ENCODE results near the gene AFMID.

AFMID gene

DNA sequence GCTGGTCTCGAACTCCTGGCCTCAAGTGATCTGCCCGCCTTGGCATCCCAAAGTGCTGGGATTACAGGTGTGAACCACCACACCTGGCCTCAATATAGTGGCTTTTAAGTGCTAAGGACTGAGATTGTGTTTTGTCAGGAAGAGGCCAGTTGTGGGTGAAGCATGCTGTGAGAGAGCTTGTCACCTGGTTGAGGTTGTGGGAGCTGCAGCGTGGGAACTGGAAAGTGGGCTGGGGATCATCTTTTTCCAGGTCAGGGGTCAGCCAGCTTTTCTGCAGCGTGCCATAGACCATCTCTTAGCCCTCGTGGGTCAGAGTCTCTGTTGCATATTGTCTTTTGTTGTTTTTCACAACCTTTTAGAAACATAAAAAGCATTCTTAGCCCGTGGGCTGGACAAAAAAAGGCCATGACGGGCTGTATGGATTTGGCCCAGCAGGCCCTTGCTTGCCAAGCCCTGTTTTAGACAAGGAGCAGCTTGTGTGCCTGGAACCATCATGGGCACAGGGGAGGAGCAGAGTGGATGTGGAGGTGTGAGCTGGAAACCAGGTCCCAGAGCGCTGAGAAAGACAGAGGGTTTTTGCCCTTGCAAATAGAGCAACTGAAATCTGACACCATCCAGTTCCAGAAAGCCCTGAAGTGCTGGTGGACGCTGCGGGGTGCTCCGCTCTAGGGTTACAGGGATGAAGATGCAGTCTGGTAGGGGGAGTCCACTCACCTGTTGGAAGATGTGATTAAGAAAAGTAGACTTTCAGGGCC lies 32.4 kb downstream of the AFMID start:
- no peak overlapping the region for H3K27ac Mint-ChIP-seq
- no peaks in the 10 kb centered on the region for H3K9me3 Mint-ChIP-seq
- H3K4me1 Mint-ChIP-seq, result peaks cover 2% of the 10 kb centered on the region
- H3K36me3 Mint-ChIP-seq, result no peaks in the 10 kb centered on the region
- no peak for ATAC-seq
- H3K4me3 Mint-ChIP-seq, result no peak overlapping the region
- no peaks in the 10 kb centered on the region for H3K27me3 Mint-ChIP-seq

DNA sequence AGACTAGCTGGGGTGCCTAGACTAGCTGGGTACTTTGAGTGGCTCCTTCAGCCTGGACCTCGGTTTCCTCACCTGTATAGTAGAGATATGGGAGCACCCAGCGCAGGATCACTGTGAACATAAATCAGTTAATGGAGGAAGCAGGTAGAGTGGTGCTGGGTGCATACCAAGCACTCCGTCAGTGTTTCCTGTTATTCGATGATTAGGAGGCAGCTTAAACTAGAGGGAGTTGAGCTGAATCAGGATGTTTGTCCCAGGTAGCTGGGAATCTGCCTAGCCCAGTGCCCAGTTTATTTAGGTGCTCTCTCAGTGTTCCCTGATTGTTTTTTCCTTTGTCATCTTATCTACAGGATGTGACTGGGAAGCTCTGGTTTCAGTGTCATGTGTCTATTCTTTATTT lies 35.9 kb downstream of the AFMID start:
- H3K9me3 Mint-ChIP-seq, result no peaks in the 10 kb centered on the region
- H3K27ac Mint-ChIP-seq, result no peak overlapping the region
- peaks cover 17% of the 10 kb centered on the region for H3K27me3 Mint-ChIP-seq
- no peaks in the 10 kb centered on the region for H3K36me3 Mint-ChIP-seq
- no peak for ATAC-seq
- H3K4me3 Mint-ChIP-seq, result no peak overlapping the region
- peaks cover 14% of the 10 kb centered on the region for H3K4me1 Mint-ChIP-seq

GRCh38 chr17:78223765-78224164 lies 36.6 kb downstream of the AFMID start:
- H3K4me3 Mint-ChIP-seq, result no peak overlapping the region
- H3K36me3 Mint-ChIP-seq, result no peaks in the 10 kb centered on the region
- peaks cover 24% of the 10 kb centered on the region for H3K27me3 Mint-ChIP-seq
- H3K27ac Mint-ChIP-seq, result no peak overlapping the region
- peaks cover 14% of the 10 kb centered on the region for H3K4me1 Mint-ChIP-seq
- ATAC-seq, result no peak
- H3K9me3 Mint-ChIP-seq, result no peaks in the 10 kb centered on the region

DNA sequence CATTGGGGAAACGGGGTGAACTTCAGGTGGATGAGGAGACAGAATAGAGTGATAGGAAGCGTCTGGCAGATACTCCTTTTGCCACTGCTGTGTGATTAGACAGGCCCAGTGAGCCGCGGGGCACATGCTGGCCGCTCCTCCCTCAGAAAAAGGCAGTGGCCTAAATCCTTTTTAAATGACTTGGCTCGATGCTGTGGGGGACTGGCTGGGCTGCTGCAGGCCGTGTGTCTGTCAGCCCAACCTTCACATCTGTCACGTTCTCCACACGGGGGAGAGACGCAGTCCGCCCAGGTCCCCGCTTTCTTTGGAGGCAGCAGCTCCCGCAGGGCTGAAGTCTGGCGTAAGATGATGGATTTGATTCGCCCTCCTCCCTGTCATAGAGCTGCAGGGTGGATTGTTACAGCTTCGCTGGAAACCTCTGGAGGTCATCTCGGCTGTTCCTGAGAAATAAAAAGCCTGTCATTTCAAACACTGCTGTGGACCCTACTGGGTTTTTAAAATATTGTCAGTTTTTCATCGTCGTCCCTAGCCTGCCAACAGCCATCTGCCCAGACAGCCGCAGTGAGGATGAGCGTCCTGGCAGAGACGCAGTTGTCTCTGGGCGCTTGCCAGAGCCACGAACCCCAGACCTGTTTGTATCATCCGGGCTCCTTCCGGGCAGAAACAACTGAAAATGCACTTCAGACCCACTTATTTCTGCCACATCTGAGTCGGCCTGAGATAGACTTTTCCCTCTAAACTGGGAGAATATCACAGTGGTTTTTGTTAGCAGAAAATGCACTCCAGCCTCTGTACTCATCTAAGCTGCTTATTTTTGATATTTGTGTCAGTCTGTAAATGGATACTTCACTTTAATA lies 37.3 kb downstream of the AFMID start:
- no peak for ATAC-seq
- H3K27ac Mint-ChIP-seq, result no peak overlapping the region
- no peak overlapping the region for H3K4me3 Mint-ChIP-seq
- peaks cover 31% of the 10 kb centered on the region for H3K27me3 Mint-ChIP-seq
- no peaks in the 10 kb centered on the region for H3K36me3 Mint-ChIP-seq
- peaks cover 14% of the 10 kb centered on the region for H3K4me1 Mint-ChIP-seq
- H3K9me3 Mint-ChIP-seq, result no peaks in the 10 kb centered on the region

- Mint-ChIP-seq H3K4me1 (peaks cover 14% of the 10 kb centered on the region), H3K4me3 (no peak overlapping the region), H3K27me3 (peaks cover 39% of the 10 kb centered on the region), H3K36me3 (no peaks in the 10 kb centered on the region), H3K27ac (no peak overlapping the region), H3K9me3 (no peaks in the 10 kb centered on the region)
- ATAC-seq, result no peak
Observed at GRCh38 chr17:78225088-78225865, 38.1 kb downstream of the AFMID start.

DNA sequence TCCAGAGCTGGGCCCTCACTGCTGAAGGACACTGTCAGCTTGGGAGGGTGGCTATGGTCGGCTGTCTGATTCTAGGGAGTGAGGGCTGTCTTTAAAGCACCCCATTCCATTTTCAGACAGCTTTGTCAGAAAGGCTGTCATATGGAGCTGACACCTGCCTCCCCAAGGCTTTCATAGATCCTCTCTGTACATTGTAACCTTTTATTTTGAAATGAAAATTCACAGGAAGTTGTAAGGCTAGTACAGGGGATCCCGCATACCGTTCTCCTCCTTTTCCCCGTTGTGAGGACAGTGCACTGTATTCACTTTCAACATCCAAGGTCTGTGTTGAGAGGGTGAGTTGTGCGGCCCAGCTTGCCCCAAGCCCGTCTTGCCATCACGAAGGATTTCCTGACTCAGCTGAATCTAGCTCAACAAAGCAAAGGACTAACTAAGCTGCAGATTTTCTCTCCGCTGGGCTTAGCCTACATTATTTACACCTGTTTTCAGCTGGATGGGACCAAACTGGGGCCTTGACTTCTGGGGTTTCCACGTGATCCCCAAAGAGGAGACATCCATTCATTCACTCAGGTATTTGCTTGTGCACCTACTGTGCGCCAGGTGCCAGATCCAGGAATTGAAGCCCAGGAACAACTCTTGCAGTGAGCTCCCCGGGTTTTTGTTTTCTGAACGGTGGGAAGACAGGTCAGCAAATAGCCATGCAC lies 39.0 kb downstream of the AFMID start:
- Mint-ChIP-seq H3K27me3 (peaks cover 48% of the 10 kb centered on the region), H3K9me3 (no peaks in the 10 kb centered on the region), H3K4me1 (peaks cover 23% of the 10 kb centered on the region), H3K4me3 (no peak overlapping the region), H3K36me3 (no peaks in the 10 kb centered on the region), H3K27ac (no peak overlapping the region)
- ATAC-seq, result no peak

- Mint-ChIP-seq H3K9me3 (no peaks in the 10 kb centered on the region), H3K27ac (no peak overlapping the region), H3K4me3 (no peak overlapping the region), H3K4me1 (peaks cover 29% of the 10 kb centered on the region), H3K27me3 (peaks cover 55% of the 10 kb centered on the region), H3K36me3 (no peaks in the 10 kb centered on the region)
- no peak for ATAC-seq
Observed at GRCh38 chr17:78226759-78227454, 39.7 kb downstream of the AFMID start.

DNA sequence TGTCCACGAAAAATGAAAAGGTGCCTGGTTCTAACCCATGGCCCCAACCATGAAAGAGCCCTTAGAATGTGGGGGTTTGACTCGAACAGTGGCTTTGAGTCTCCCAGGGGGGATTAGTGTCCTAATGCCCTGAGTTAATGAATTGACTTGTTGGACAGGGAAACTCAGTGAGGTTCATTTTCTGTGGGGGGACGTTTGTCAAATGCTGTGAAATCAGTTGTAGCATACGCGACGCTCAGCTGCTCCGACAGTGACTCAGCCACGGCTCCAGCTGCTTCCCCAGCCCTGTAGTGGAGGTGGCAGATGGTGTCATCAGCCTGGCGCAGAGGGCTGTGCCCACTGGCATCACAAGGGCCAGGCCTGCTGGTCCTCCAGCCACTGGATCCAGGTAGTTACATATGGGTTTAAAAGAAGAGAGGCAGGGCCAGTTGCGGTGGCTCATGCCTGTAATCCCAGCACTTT lies 40.3 kb downstream of the AFMID start:
- H3K9me3 Mint-ChIP-seq, result no peaks in the 10 kb centered on the region
- H3K27ac Mint-ChIP-seq, result no peak overlapping the region
- no peak overlapping the region for H3K4me3 Mint-ChIP-seq
- no peak for ATAC-seq
- no peaks in the 10 kb centered on the region for H3K36me3 Mint-ChIP-seq
- H3K27me3 Mint-ChIP-seq, result peaks cover 61% of the 10 kb centered on the region
- peaks cover 35% of the 10 kb centered on the region for H3K4me1 Mint-ChIP-seq

DNA sequence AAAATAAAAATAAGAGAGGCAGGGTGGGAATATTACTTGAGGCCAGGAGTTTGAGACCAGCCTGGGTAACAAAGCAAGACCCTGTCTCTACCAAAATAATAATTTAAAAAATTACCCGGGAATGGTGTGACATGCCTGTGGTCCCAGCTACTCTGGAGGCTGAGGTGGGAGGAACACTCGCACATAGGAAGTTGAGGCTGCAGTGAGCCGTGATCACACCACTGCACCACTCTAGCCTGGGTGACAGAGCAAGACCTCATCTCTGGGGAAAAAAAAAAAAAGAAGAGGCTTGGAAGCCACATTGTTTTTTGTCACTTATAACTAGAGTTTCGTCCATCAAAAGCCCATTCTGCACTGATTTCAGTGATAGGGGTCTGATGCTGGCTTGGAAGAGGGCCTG lies 41.0 kb downstream of the AFMID start:
- no peak for ATAC-seq
- Mint-ChIP-seq H3K27ac (no peak overlapping the region), H3K4me3 (no peak overlapping the region), H3K36me3 (no peaks in the 10 kb centered on the region), H3K4me1 (peaks cover 41% of the 10 kb centered on the region), H3K9me3 (no peaks in the 10 kb centered on the region), H3K27me3 (peaks cover 68% of the 10 kb centered on the region)

DNA sequence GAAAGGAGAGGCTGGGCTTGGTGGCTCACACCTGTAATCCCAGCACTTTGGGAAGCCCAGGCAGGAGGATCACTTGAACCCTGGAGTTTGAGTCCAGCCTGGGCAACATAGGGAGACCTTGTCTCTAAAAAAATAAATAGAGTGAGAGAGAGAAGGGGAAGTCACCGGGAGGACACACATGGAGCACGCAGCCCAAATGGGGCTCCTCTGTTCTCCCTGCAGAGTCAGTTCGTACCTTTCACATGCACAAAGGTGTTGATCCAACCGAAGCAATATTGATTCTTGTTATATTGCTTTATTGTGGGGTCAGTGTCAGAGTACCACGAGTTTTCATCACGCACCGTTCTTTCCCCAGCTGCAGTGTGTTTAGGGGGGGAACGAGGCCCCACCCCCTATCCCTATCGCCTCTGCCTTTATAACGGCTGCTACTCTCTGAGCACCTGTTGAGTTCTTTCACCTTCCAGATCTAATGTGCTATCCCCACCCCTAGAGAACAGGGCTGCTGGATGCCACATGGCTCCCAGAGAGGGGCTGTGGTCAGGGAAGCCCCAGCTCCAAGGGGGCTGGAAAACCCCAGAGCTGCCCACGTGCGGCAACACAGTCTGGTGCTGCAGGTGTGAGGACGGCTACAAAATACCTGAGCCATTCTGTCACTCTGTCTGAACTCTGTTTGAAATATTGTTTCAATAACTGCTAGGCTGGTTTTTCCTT lies 43.2 kb downstream of the AFMID start:
- ATAC-seq, result no peak
- Mint-ChIP-seq H3K27ac (no peak overlapping the region), H3K4me3 (no peak overlapping the region), H3K36me3 (no peaks in the 10 kb centered on the region), H3K9me3 (no peaks in the 10 kb centered on the region), H3K27me3 (peaks cover 85% of the 10 kb centered on the region), H3K4me1 (peaks cover 41% of the 10 kb centered on the region)

GRCh38 chr17:78230996-78231935 lies 44.1 kb downstream of the AFMID start, which contains the start of gene TMEM235:
TMEM235 (plus strand) TSS chr17:78231631; CDS start chr17:78232024, 393 bp downstream.
- no peaks in the 10 kb centered on the region for H3K9me3 Mint-ChIP-seq
- H3K4me3 Mint-ChIP-seq, result no peak within 1 kb of the TSS
- peaks cover 41% of the 10 kb centered on the region for H3K4me1 Mint-ChIP-seq
- H3K27ac Mint-ChIP-seq, result peak within 1 kb of the TSS; percentile 22
- no peaks in the 10 kb centered on the region for H3K36me3 Mint-ChIP-seq
- no peak for ATAC-seq
- peaks cover 85% of the 10 kb centered on the region for H3K27me3 Mint-ChIP-seq

DNA sequence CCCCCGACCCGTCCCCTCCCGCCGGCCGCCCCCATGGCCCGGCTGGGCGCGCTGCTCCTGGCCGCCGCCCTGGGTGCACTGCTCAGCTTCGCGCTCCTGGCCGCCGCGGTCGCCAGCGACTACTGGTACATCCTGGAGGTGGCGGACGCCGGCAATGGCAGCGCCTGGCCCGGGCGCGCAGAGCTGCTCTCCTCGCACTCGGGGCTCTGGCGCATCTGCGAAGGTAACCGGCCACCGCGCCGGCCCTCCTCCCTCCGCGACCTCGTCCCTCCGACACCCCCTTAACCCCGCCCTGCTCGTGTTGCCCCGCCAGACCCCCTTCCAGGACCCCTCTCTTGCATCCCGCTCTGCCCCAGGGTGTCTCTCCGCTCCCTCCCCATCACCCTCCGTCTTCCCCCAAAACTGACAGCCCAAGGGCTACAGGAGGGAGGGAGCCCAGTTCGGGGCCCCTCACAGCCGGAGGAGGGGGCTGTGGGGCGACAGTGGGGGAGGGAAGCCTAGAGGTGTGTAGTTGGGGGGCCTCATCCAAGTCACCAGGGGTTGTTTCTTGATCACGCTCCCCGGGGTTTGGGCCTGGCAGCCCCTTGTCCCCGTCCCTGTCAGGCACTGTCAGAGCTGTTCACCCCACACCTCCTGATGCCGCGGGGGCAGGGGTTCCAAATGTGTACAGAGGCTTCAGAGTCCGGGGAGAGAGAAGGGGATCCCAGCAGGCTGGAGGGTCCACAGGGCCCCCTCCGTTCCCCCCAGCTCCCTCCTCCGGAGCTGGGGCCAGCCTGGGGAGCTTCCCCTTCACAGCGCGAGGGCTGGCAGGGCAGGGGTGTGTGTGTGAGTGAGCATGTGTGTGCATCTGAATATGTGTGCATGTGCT lies 45.1 kb downstream of the AFMID start:
- peak overlapping the region; percentile 22 for H3K27ac Mint-ChIP-seq
- H3K27me3 Mint-ChIP-seq, result peaks cover 76% of the 10 kb centered on the region
- no peaks in the 10 kb centered on the region for H3K36me3 Mint-ChIP-seq
- ATAC-seq, result peak; percentile 48
- peaks cover 33% of the 10 kb centered on the region for H3K4me1 Mint-ChIP-seq
- H3K9me3 Mint-ChIP-seq, result no peaks in the 10 kb centered on the region
- no peak overlapping the region for H3K4me3 Mint-ChIP-seq

Data from stimulated activated memory B cell treated with anti-CD40 and anti-IgM and Interleukin-4, amounts not matched to agents 10 μg/mL and 1 μg/mL and 100 μg/mL, for 72 hours (primary cell).